Frontal cortex (tissue), 4 donors: ENCODE results near the gene GPR17. TPM values are rescaled to one million over a fixed set of nuclear protein-coding genes. Genes with fewer than 3 reads are reported as not detected.

Experiments
- DNase-seq, 2 donors: peaks; one replicate each; pipeline ENCODE4 v3.0.0; 2012; ENCODE audit warnings: low spot score in 2 of 2
- FAIRE-seq: peaks from 2 replicates; lab custom pipeline; 2012; peaks lifted over from hg19 to GRCh38; lab: Jason Lieb, UNC
- total RNA-seq: library from RNA; depleted of rRNA; stranded (reverse); fragments of >200 nt; gene quantifications from one replicate; pipeline ENCODE4 v1.2.3, GENCODE V29; 2014
- donor health status: control.
- donor health status: control.
- donor health status: control.

The GPR17 gene
- total RNA-seq, 1 donor from 2014 or later = 4.1 TPM

DNA sequence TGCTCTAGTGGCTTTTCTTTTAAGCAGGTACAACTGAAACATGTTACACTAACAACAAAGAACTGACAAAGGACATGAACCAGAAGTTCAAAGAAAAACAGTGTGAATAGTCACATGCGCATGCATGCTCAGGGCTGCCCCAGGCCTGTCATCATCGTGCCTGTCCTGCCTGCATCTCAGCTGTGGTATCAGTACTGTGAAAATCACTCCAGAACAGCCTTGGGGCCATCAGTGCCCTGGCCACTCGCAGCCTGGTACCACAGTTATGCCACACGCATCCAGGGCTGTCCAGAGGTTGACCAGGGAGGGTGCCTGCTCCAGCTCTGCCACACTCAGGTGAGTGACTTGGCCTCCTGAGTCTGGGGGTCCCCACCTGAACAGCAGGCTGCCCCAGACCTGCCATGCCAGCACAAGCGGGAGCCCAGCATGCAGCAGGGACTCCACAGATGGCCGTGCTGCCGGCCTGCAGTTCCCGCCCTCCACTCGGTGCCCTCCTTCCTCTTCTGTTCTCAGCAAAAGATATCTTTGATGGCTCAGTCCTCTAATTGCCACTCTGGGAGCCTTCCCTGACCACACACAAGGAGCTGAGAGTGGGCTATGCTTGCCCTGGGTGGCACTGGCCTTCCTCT lies 17.1 kb downstream of the GPR17 start:
- DNase-seq = no peak
- no peak for FAIRE-seq

DNA sequence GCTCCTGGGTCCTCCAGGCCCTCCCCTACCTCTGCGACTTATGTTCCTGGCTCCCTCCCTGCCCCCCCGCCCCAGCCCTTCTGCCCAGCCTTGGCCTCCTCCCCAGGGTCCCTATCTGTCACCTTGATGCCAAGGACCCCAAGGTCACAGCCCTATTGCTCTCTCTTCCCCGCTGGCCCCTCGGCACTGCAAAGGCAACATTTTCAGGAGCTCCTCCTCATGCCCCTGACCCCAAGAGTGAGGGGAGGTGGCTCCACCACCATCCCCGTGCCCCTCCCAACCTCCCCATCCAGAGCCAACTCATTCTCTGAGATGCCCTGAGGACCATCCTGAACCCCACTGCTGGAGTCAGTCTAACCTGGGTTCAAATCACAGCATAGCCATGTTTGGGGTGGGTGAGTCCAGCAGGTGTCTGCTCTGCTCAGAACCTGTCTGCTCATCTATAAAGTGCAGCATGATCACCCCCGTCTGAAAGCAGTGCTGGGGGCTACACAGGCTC lies 17.7 kb downstream of the GPR17 start:
- DNase-seq (no peak), FAIRE-seq (no peak)

DNA sequence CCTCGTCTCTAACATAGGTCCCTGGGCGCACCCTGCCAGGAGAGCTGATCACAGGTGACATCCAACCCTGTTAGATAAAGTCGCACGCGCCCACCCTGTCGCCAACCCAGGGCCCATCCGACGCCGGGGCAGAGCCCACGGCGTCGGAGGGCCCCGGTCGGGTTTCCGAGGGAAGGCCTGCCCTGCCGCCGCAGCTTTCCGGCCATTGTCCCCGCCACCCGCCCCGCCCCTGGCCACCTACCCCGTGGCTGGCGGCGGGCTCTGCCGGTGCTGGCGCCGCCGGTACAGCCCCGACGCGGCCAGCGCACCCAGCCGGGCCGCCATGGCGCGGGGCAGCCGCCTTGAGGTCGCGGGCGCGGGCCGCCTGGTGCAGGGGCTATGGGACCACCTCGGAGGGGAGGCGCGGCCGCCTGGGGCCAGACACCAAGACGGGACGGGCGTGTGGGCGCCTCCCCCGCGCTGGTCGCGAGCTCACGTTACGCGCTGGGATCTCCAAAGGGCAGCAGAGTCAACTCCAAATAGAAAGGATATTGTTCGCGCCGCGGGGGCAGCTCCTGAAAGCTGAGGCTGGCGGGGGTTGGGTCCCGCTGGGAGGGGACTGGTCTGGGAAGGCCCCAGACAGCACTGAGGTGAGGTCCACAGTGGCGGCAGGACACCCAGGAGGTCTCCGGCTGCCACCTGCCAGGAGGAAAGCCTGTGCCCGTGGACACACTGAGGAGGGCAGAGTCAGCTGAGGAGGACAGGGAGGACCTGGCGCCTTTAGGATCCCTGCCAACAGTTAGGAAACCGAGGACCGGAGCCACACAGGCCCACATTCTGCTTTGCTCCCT lies 18.3 kb downstream of the GPR17 start:
- DNase-seq (no peak), FAIRE-seq (no peak)

DNA sequence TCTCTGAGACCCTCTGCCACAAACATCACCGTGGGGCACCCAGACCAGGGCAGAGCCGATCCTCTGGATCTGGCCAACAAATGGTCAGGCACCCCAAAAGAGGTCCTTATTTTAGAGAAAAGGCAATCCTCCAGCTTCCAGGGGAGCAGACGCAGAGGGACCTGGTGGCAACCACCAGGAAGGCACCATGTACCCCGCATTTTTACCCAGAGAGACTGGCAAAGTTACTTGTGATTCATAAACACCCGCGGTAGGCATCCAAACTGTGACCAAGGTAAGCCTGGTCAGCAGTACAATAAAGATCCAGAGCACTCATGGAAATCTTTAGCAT lies 18.9 kb downstream of the GPR17 start:
- no peak for DNase-seq
- FAIRE-seq = no peak

DNA sequence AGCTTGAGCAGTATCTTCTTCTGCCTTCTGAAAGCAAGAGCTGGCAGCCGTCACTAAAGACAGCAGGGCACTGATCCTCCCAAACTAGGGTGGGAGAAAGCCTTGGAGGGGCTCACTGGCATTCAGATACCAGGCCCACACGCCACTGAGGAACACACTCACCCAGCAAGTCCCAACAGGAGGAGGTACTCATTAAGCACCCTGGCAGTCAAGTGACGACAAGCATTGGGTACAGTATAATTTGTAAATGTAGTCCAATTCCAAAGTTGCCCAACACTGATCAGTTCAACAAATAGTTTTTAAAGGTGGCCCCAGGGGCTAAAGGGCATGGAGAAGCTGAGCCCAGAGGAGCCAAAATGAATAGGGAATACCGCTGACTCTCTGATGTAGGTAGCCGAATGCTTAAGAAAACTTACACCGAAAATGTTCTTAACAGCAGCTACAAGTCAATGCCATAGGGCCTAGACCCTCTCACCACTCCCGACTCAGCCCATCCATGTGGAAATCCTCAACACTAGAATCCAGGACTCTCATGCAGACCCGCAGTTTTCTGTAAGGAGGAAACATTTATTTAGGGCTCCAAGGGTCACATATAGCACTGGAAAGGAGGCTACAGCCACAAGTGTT lies 19.4 kb downstream of the GPR17 start:
- FAIRE-seq = no peak
- DNase-seq = no peak

DNA sequence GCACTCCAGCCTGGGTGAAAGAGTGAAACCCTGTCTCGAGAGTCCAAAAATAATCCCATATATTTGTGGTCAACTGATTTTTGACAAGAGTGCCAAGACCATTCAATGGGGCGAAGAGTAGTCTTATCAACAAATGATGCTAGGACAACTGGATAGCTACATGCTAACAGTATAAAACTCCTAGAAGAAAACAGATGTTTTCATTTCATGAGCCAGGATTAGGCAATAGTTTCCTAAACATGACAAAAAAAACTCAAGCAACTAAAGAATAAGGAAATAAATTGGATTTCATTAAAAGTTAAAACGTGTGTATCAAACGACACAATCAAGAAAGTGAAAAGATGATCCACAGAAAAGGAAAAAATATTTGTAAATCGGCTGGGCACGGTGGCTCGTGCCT lies 23.1 kb downstream of the GPR17 start:
- FAIRE-seq (no peak), DNase-seq (no peak)

DNA sequence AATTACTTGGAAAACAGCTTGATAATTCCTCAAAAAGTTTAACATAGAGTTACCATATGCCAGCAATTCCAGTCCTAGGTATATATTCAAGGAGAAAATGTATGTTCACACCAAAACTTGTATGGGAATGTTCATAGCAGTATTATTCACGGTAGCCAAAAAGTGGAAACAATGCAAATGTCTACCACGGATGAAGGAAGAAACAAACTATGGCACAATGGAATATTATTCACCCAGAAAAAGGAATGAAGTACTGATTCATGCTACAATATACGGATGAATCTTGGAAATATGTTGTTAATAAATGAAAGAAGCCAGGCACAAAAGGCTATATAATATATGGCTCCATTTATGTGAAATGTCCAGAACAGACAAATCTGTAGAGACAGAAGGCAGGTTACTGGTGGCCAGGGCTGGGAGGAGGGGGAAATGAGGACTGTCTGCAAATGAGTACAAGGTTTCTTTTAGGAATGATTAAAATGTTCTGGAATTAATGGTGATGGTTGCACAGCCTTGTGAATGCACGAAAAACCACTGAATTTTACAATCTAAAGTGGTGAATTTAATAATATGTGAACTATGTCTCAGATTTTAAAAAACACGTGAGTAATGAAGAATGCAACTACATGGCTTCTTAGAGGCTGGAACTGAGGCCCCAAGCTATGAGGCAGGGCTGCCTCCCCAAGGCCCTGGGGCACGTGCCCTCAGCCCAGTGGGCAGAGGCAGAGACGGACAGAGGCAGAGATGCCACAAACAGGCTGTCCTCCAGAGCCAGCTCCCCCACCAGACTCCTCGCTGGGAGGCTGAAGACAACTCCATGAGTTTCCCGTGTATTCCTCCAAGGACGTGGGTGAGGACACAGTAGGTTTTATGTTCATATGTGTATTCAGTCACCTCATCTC lies 24.4 kb downstream of the GPR17 start:
- DNase-seq (no peak), FAIRE-seq (no peak)

DNA sequence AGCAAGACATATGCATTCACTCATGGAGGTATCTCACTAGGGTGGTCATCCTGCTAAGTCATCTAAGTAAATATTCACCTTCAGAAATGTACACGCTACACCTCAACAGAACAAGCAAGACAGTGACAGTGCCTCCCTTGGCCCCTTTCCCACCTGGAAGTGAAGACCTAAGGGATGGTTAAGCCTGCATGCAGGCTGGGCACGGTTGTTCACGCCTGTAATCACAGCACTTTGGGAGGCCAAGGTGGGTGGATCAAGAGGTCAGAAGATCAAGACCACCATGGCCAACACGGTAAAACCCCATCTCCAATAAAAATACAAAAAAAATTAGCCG lies 25.0 kb downstream of the GPR17 start:
- DNase-seq = no peak
- FAIRE-seq = no peak

DNA sequence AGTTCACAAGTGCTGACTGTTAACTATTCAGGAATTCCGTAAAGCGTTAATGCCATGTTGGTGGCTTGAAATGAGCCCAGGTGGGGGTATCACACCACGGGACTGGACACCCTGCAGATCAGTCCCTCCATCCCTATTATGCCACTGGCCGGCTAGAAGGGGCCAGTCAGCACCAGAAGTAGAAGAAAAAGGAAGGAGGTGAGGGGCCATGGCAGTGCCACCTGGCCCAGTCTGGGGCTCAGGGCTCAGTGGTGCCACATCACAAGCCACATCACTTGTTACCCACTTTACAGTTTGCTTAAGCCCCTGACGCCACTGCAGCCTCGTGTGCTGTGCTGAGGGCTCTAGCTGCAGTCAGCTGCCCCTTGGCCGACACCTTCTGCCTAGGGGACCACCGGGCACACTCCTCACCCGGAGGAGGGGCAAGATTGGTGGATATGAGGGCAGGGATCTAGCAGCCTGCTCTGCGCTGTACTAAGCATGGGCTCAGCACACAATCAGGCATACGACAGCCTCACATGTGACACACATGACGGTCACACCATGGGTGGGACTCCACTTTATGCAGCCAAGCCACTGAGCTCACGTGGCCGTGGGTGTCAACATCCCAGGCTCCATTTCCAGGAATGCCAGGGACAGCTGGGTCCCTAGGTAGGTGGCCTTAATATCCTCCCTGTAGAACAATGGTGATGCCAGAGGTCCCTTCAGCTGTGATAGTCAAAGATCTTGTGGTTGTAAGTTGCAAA lies 25.8 kb downstream of the GPR17 start:
- DNase-seq (no peak), FAIRE-seq (no peak)

DNA sequence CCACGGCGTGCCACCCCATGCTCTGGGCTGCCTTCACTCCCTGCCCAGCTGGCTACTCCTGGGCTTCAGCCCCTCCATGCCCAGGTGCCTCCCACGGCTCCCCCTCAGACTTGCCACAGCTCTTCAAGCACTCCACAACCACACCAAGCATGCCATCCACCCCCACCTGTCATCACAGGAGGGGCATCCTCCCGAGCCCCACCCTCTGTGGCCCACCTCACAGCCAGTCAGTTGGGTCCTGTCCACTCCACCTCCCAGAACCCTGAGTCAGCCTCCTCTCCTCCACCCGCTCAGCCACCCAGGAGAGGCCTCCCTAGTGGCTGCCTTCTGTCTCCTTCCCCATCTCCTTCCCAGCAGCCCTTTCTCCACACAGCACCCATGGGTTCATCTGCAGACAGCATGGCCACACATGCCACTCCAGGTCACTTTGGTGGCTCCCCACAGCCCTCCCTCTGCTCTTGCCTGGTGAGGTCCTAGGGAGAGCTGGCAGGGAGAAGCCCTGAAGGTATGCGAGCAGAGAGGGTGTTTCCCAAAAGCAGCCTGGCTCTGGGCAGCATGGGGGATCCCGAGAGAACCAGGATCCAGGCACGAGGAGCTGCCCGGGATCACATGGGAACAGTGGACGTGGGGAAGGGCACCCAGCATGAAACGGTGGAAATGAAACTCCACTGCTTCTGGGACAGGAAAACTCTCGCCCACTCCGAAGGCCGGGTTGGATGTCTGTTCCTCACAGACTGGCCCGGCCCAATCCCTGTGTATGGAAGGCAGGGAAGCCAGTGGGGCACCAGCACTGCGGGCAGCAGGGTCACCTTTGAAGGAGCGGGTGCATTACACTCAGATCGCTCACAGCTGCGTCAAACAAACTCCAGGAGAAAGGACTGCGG lies 26.6 kb downstream of the GPR17 start:
- FAIRE-seq = no peak

DNA sequence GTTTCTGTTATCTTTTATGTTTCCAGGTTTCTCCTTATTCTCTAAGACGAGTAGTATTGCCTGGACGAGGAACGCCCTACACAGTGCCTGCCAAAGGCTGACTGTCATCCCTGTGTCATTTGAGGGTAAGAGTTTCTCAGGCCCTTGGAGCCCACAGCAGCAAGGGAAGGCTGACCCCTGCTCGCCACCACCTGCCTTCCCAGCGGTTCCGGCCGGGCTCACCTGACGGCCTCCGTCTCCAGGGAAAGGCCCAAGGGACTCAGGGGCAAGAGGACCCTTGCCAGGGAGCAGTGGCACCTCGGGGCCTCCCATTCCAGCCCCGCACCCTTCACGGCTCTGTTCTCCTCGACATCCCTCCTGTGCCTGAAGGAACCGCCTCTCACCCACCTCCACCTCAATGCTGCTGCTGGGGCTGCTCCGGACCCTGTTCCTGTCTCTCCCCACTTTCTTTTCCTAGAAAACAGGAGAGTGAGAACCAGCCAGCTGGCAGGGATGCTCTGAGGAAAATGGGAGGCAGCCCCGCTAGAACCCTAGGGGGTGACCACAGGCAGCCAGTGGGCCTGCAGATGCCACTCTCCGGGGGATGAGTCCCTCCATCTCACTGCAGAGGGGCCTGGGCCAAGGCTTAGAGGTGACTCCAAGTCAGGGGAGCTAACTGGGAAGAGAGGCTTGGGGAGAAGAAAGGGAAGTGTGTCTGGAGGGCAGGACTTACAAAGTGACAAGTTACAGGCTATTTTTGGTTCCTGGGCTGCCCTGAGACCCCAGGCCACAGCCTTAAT lies 27.5 kb downstream of the GPR17 start:
- no peak for FAIRE-seq

More for the DNA sequence above, 26.6 kb downstream of the GPR17 start:
- no peak for DNase-seq

DNA sequence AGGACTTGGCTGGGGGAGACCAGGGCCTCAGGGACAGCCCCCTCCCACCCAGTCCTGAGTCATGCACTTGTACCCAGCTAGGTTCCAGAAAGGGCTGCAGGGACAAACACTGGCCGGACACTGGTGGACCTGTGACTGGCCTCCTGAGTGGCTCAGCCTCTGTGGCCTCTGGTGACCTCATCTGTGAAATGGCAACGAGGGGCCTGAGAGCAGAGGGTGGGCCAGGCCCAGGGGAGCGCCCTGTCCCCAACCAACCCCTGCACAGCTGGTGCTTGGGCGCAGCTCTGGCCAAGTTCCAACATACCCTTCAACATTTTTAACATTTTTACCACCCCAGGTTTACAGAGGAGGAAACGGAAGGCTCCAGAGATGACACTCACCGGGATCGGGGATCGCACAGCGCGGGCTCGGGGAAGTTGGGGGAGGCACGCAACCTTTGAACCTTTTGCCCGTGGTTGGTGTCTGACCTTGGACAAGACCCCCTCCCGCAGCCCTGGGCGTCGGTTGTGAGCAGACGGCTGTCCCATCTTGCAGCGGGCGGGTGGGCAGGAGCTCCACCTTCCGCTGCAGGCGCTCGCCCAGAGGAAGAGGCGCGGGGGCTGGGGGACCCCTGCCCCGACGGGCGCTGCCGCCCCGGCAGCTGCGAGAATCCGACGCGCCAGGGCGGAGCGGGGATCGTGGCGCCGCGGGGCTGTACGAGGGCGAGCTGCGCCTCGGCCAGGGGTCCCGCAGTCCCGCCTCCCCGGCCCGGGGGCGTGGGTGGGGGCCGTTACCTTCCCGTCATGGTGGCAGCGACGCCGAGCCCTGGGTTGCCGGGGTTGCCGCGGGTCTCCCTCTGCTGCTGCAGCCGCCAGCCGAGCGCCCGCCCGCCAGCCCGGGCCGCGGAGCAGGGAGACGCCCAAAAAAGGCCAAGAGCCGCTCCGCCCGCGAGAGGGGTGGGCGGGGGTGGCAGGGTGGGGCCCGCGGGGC lies 28.6 kb downstream of the GPR17 start:
- no peak for FAIRE-seq
- peak in 1 of 2 donors; percentile 66 for DNase-seq

More for the DNA sequence above, 27.5 kb downstream of the GPR17 start:
- no peak for DNase-seq

DNA sequence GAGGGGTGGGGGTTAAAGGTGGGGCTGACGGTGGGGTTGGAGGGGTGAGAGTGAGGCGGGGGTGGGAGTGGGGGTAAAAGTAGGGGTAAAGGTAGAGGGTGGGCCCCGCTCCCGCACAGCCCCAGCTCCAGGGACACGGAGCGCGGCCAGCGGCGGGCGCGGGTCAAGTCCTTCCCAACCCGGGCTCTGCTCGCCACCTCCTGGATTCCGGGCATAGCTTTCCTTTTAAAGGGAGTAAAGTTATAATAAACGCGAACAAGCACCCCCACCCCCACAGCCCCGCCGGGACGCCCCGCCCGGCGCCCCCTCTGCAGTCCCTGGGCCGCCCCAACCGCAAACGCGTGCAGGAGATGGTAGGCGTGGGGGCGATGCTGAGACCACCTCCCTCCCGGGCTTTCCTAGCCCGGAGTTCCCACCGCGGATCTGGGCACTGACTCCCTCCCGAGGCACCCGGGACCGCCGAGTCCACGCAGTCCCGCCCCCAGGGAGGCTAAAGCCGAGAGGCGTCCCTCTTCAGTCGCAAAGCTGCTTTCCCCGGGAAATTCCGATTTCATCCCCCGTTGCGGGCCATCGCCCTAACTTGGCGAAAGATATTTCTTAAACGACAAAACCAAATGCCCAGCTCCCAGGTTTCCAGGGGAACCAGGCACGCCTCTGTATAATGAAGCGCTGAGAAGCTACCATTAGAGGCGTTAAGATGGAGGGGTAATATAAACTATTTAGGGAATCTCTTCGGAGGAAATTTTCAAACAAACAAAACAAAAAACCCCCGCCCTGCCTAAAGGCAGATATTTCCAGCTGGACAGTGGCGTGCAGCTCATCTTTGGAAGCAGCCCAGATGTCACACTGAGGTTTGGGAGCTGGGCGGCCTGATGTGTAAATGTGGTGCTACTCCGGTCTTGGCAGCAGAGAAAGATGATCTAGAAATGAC lies 29.6 kb downstream of the GPR17 start, which contains the start of gene LIMS2:
LIMS2 (minus strand) TSS at position 200 of the 931 bp plus-strand sequence. CDS start 506 bp downstream, outside the sequence.
- peak; percentile 68 to 73 for DNase-seq
- FAIRE-seq = no peak

DNA sequence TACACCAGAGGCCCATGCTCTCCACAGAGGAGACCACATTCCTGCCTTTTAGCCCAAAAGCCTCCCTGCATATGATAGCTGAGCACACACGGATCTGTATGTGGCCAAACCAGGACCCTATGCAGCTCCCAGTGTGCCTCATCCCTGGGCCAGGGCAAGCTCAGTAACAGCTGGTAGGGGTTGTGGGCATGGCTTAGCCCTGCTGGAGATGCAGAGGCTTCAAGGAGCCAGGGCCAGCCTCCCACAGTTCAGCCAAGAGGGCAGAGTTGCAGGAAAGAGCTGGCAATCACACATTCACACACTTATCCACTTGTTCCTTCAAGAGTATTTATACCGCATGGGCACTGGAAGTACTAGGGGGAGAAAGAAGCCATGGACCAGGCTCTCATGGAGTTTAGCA lies 31.0 kb downstream of the GPR17 start:
- FAIRE-seq (no peak), DNase-seq (no peak)

DNA sequence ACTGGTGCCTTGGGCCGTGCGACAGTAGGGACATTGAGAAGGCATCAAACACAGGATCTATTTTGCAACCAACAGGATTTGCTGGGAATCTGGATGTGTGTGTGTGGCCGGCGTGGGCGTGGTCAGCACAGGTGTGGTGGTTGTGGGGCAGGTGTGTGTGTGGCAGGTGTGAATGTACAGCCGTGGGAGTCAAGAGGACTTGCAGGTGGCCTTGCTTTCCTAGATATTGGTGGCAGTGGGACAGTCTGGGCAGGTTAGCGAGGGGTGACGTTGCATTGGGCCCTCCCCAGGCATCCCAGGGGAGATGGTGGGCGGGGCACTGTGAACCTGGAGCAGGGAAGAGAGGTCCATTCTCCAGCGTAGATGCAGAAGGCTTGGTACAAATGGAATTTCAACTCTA lies 32.6 kb downstream of the GPR17 start:
- DNase-seq = no peak
- FAIRE-seq = no peak
